Vagina (tissue), 2 donors: ENCODE data around the gene DENND1C.

Source experiments
- CTCF ChIP-seq, 3 experiments: fragments of 450-650 bp in 2 of 3; fragments of 200-600 bp in 1 of 3; sonication (generic) in 1 of 3; IDR thresholded peaks; one replicate each; pipeline ENCODE4 v1.5.1; 2017 to 2019; ENCODE audit warnings: antibody characterized with exemption in 3 of 3, mild to moderate bottlenecking in 2 of 3, moderate library complexity in 2 of 3
- POLR2A ChIP-seq, 2 donors: fragments of 450-650 bp; IDR thresholded peaks; one replicate each; pipeline ENCODE4 v1.6.1; 2017; ENCODE audit warnings: antibody characterized with exemption in 2 of 2, mild to moderate bottlenecking in 2 of 2, moderate library complexity in 2 of 2
- POLR2AphosphoS5 ChIP-seq, 2 donors: sonication (generic); formaldehyde crosslinking; IDR thresholded peaks; one replicate each; pipeline ENCODE4 v1.9.0; 2017; ENCODE audit warnings: antibody characterized with exemption in 2 of 2, mild to moderate bottlenecking in 2 of 2, low read depth in 1 of 2; ENCODE audit not compliant: insufficient read depth in 1 of 2

GRCh38 chr19:6455924-6456323 lies 25.7 kb downstream of the DENND1C start:
- TF ChIP-seq CTCF (IDR thresholded peaks at IDR 0.05) = no peak
- no peak for TF ChIP-seq POLR2A (IDR thresholded peaks at IDR 0.05)
- TF ChIP-seq POLR2AphosphoS5 (IDR thresholded peaks at IDR 0.05; ENCODE audit: insufficient read depth in 1 of 2, low read depth in 1 of 2) = no peak
